HepG2 (cell line): Measurements from ENCODE around the gene USP7.

ENCODE experiments used
- TARDBP ChIP-seq: sonication (generic); formaldehyde crosslinking; IDR thresholded peaks from 2 replicates; pipeline ENCODE4 v1.8.0; 2022; ENCODE audit warnings: mild to moderate bottlenecking, missing genetic modification reagents
- TF ChIP-seq, protein P1 (sequence below): IDR thresholded peaks from 2 replicates; pipeline ENCODE4 v1.6.1; 2012; ENCODE audit warnings: low read length, improper control_type of control experiment

- TF ChIP-seq, protein P1, sequence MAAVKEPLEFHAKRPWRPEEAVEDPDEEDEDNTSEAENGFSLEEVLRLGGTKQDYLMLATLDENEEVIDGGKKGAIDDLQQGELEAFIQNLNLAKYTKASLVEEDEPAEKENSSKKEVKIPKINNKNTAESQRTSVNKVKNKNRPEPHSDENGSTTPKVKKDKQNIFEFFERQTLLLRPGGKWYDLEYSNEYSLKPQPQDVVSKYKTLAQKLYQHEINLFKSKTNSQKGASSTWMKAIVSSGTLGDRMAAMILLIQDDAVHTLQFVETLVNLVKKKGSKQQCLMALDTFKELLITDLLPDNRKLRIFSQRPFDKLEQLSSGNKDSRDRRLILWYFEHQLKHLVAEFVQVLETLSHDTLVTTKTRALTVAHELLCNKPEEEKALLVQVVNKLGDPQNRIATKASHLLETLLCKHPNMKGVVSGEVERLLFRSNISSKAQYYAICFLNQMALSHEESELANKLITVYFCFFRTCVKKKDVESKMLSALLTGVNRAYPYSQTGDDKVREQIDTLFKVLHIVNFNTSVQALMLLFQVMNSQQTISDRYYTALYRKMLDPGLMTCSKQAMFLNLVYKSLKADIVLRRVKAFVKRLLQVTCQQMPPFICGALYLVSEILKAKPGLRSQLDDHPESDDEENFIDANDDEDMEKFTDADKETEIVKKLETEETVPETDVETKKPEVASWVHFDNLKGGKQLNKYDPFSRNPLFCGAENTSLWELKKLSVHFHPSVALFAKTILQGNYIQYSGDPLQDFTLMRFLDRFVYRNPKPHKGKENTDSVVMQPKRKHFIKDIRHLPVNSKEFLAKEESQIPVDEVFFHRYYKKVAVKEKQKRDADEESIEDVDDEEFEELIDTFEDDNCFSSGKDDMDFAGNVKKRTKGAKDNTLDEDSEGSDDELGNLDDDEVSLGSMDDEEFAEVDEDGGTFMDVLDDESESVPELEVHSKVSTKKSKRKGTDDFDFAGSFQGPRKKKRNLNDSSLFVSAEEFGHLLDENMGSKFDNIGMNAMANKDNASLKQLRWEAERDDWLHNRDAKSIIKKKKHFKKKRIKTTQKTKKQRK: no peak
- no peak for TF ChIP-seq TARDBP (CRISPR knock-in tag)
These were observed 1.2 kb downstream of the USP7 start for GRCh38 chr16:8962393-8963009.
